NT2/D1 (cell line): ENCODE results near the gene BCL7C.
"Not testable (repeated sequence)": the region's sequence is repeated elsewhere in the genome, so short reads cannot be mapped to it uniquely, and the experiment has no call there.

Experiments used
- SUZ12 ChIP-seq: IDR thresholded peaks from 2 replicates; pipeline ENCODE4 v1.6.1; 2011; ENCODE audit not compliant: insufficient read length, insufficient read depth; ENCODE audit errors: extremely low read depth
- YY1 ChIP-seq: IDR thresholded peaks from 2 replicates; pipeline ENCODE4 v1.6.1; 2011; ENCODE audit not compliant: insufficient read length, insufficient read depth
- ZNF274 ChIP-seq: IDR thresholded peaks from 2 replicates; pipeline ENCODE4 v1.6.1; 2011; ENCODE audit warnings: mild to moderate bottlenecking, low read depth, low read length

- TF ChIP-seq YY1, SUZ12, ZNF274: not testable (repeated sequence)
Observed at GRCh38 chr16:30860729-30861128, 33.1 kb downstream of the BCL7C start.
